ENCODE data around the gene RAB22A.

Gene RAB22A

GRCh38 chr20:58309591-58310290 lies at the start of gene RAB22A:
TSS of gene RAB22A (plus strand) at chr20:58309715. CDS start at chr20:58309977, 262 bp downstream.
- TF ChIP-seq GATA3 (IDR thresholded peaks at IDR 0.05; ENCODE audit: low read depth, low read length) (no peak), GATA2 (IDR thresholded peaks at IDR 0.05; ENCODE audit: low read depth, low read length) (no peak)

GRCh38 chr20:58260006-58260405 lies 49.5 kb upstream of the RAB22A start:
- TF ChIP-seq GATA3 (IDR thresholded peaks at IDR 0.05; ENCODE audit: low read depth, low read length) (peak; percentile 39; the same call in 1 of the 2 replicates), GATA2 (IDR thresholded peaks at IDR 0.05; ENCODE audit: low read depth, low read length) (peak; percentile 52; the same call in 1 of the 2 replicates)

GRCh38 chr20:58261660-58262059 lies 47.9 kb upstream of the RAB22A start:
- TF ChIP-seq GATA2 (IDR thresholded peaks at IDR 0.05; ENCODE audit: low read depth, low read length) (no peak), GATA3 (IDR thresholded peaks at IDR 0.05; ENCODE audit: low read depth, low read length) (no peak)

GRCh38 chr20:58264271-58264670 lies 45.2 kb upstream of the RAB22A start:
- no peak for TF ChIP-seq GATA3 (IDR thresholded peaks at IDR 0.05; ENCODE audit: low read depth, low read length)
- no peak for TF ChIP-seq GATA2 (IDR thresholded peaks at IDR 0.05; ENCODE audit: low read depth, low read length)

- TF ChIP-seq GATA2 (IDR thresholded peaks at IDR 0.05; ENCODE audit: low read depth, low read length) (no peak), GATA3 (IDR thresholded peaks at IDR 0.05; ENCODE audit: low read depth, low read length) (no peak)
These were observed 41.9 kb upstream of the RAB22A start for GRCh38 chr20:58267389-58268215.

- TF ChIP-seq GATA3 (IDR thresholded peaks at IDR 0.05; ENCODE audit: low read depth, low read length) (no peak), GATA2 (IDR thresholded peaks at IDR 0.05; ENCODE audit: low read depth, low read length) (no peak)
These were observed 41.1 kb upstream of the RAB22A start for GRCh38 chr20:58268421-58268821.

GRCh38 chr20:58268936-58269619 lies 40.4 kb upstream of the RAB22A start:
- TF ChIP-seq GATA2 (IDR thresholded peaks at IDR 0.05; ENCODE audit: low read depth, low read length) (no peak), GATA3 (IDR thresholded peaks at IDR 0.05; ENCODE audit: low read depth, low read length) (no peak)

- TF ChIP-seq GATA3 (IDR thresholded peaks at IDR 0.05; ENCODE audit: low read depth, low read length): no peak
- TF ChIP-seq GATA2 (IDR thresholded peaks at IDR 0.05; ENCODE audit: low read depth, low read length): no peak; the same call in 1 of the 2 replicates
These were observed 37.7 kb upstream of the RAB22A start for GRCh38 chr20:58271606-58272351.

GRCh38 chr20:58274384-58274783 lies 35.1 kb upstream of the RAB22A start:
- TF ChIP-seq GATA2 (IDR thresholded peaks at IDR 0.05; ENCODE audit: low read depth, low read length) (no peak), GATA3 (IDR thresholded peaks at IDR 0.05; ENCODE audit: low read depth, low read length) (no peak)

- TF ChIP-seq GATA2 (IDR thresholded peaks at IDR 0.05; ENCODE audit: low read depth, low read length): no peak
These were observed 32.4 kb upstream of the RAB22A start for GRCh38 chr20:58277107-58277506.

GRCh38 chr20:58277578-58278472 lies 31.7 kb upstream of the RAB22A start:
- TF ChIP-seq GATA3 (IDR thresholded peaks at IDR 0.05; ENCODE audit: low read depth, low read length) (no peak), GATA2 (IDR thresholded peaks at IDR 0.05; ENCODE audit: low read depth, low read length) (no peak)

- no peak for TF ChIP-seq GATA2 (IDR thresholded peaks at IDR 0.05; ENCODE audit: low read depth, low read length)
- no peak for TF ChIP-seq GATA3 (IDR thresholded peaks at IDR 0.05; ENCODE audit: low read depth, low read length)
These were observed 22.8 kb upstream of the RAB22A start for GRCh38 chr20:58286729-58287128.

GRCh38 chr20:58287638-58288037 lies 21.9 kb upstream of the RAB22A start:
- no peak for TF ChIP-seq GATA3 (IDR thresholded peaks at IDR 0.05; ENCODE audit: low read depth, low read length)
- no peak for TF ChIP-seq GATA2 (IDR thresholded peaks at IDR 0.05; ENCODE audit: low read depth, low read length)

All from SH-SY5Y (cell line).